Measurements from ENCODE around the gene RITA1.
"Not testable (repeated sequence)": the region's sequence is repeated elsewhere in the genome, so short reads cannot be mapped to it uniquely, and the experiment has no call there.

The RITA1 gene

GRCh38 chr12:113197518-113198077, 12.1 kb downstream of the RITA1 start:
- H3K4me3 ChIP-seq, result no peak overlapping the region
- no peak overlapping the region for H3K27ac ChIP-seq

- H3K4me3 ChIP-seq, result no peak overlapping the region
- H3K27ac ChIP-seq, result no peak overlapping the region
Measured at GRCh38 chr12:113198296-113198695, 12.8 kb downstream of the RITA1 start.

- Histone ChIP-seq H3K4me3 (no peak overlapping the region), H3K27ac (no peak overlapping the region)
Measured at GRCh38 chr12:113200021-113200797, 14.7 kb downstream of the RITA1 start.

GRCh38 chr12:113201187-113202177, 16.0 kb downstream of the RITA1 start:
- no peak overlapping the region for H3K4me3 ChIP-seq
- no peak overlapping the region for H3K27ac ChIP-seq

GRCh38 chr12:113202300-113203075, 17.0 kb downstream of the RITA1 start:
- H3K4me3 ChIP-seq, result no peak overlapping the region
- H3K27ac ChIP-seq, result no peak overlapping the region

- no peak overlapping the region for H3K27ac ChIP-seq
- H3K4me3 ChIP-seq, result no peak overlapping the region
Measured at GRCh38 chr12:113203852-113204760, 18.6 kb downstream of the RITA1 start.

- no peak overlapping the region for H3K27ac ChIP-seq
- H3K4me3 ChIP-seq, result no peak overlapping the region
Measured at GRCh38 chr12:113204804-113205203, 19.3 kb downstream of the RITA1 start.

GRCh38 chr12:113206802-113207201, 21.3 kb downstream of the RITA1 start:
- not testable (repeated sequence) for H3K4me3 ChIP-seq
- peak overlapping the region in 2 of 21 experiments; percentile 5 to 49 for H3K27ac ChIP-seq

- no peak overlapping the region for H3K4me3 ChIP-seq
- H3K27ac ChIP-seq, result peak overlapping the region in 9 of 21 experiments; percentile 11 to 72 (median 23)
Measured at GRCh38 chr12:113207613-113208040, 22.1 kb downstream of the RITA1 start.

GRCh38 chr12:113208041-113208934, 22.8 kb downstream of the RITA1 start:
- H3K27ac ChIP-seq, result peak overlapping the region in 15 of 21 experiments; percentile 9 to 74 (median 49)
- H3K4me3 ChIP-seq, result no peak overlapping the region

GRCh38 chr12:113211160-113211559, 25.6 kb downstream of the RITA1 start:
- Histone ChIP-seq H3K4me3 (no peak overlapping the region), H3K27ac (no peak overlapping the region)

- Histone ChIP-seq H3K4me3 (no peak overlapping the region), H3K27ac (peak overlapping the region in 7 of 21 experiments; percentile 31 to 73 (median 58))
Measured at GRCh38 chr12:113214895-113215400, 29.4 kb downstream of the RITA1 start.

GRCh38 chr12:113216027-113216426, 30.5 kb downstream of the RITA1 start:
- peak overlapping the region in 1 of 21 experiments; percentile 6 for H3K27ac ChIP-seq

GRCh38 chr12:113220593-113221180, 35.2 kb downstream of the RITA1 start:
- Histone ChIP-seq H3K4me3 (peak overlapping the region; percentile 34 to 88 (median 43)), H3K27ac (peak overlapping the region in 16 of 21 experiments; percentile 15 to 92 (median 59))

More at GRCh38 chr12:113216027-113216426, 30.5 kb downstream of the RITA1 start:
- no peak overlapping the region for H3K4me3 ChIP-seq

GRCh38 chr12:113221181-113221996, 35.9 kb downstream of the RITA1 start, which contains the start of gene TPCN1:
Gene TPCN1 (plus strand): TSS chr12:113221464. CDS start chr12:113226853, 5,389 bp downstream.
- Histone ChIP-seq H3K4me3 (peak within 1 kb of the TSS; percentile 65 to 88 (median 83)), H3K27ac (peak within 1 kb of the TSS; percentile 57 to 96 (median 91))
